ENCODE data around the gene NKAIN1.

DNA sequence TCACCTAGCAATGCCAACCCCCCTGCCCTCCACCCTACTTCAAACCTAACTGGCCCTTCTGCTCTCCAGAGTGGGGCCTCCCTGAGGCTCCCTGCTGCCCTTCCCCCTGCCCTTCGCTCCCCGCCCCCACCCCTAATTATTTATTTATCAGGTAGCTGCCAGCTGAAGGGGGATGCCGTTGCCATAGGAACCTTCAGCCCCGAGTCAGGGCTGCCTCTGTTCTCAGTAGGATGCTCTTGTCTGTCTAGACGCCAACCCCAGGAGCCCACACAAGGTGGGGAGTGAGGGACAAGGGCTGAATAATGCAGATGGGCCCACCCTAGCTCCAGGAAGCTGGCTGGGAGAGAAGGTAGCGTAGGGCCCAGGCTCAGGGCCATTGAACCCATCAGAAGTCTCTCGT is 41.1 kb downstream of the NKAIN1 start:
- TF ChIP-seq, protein P1, sequence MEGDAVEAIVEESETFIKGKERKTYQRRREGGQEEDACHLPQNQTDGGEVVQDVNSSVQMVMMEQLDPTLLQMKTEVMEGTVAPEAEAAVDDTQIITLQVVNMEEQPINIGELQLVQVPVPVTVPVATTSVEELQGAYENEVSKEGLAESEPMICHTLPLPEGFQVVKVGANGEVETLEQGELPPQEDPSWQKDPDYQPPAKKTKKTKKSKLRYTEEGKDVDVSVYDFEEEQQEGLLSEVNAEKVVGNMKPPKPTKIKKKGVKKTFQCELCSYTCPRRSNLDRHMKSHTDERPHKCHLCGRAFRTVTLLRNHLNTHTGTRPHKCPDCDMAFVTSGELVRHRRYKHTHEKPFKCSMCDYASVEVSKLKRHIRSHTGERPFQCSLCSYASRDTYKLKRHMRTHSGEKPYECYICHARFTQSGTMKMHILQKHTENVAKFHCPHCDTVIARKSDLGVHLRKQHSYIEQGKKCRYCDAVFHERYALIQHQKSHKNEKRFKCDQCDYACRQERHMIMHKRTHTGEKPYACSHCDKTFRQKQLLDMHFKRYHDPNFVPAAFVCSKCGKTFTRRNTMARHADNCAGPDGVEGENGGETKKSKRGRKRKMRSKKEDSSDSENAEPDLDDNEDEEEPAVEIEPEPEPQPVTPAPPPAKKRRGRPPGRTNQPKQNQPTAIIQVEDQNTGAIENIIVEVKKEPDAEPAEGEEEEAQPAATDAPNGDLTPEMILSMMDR (IDR thresholded peaks at IDR 0.05), result no peak
- no peak for TF ChIP-seq POLR2A (IDR thresholded peaks at IDR 0.05)

Data from heart left ventricle (tissue), 13 donors.